ENCODE results near the gene TEX47. TPM values are rescaled to one million over a fixed set of nuclear protein-coding genes. Genes with fewer than 3 reads are reported as not detected.

TEX47 gene
- total RNA-seq, 1 experiment from 2014 or later = not detected

DNA sequence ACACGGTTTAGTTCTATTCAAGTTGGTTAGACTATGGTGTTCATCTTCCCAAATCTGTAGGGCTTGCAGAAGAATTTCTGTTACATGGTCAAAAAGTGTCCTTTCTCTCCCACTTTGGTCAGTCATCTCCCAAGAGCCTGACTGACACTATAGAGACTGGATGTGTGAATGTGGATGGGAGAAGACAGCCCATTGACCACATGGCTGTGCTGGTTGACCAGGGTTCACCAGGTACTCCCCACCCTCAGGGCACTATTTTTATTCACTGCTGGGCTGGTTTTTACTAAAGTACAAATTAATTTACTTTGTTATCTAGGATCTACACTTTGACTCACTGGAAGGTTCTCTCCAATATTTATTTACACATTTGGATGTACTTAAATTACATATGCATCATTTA is 33.8 kb downstream of the TEX47 start:
- ChIA-PET CTCF (no interaction called here), POLR2A (no interaction called here)
- Histone ChIP-seq H3K27ac (ENCODE audit: low read length) (no peak overlapping the region), H3K4me1 (ENCODE audit: control insufficient read depth, insufficient read depth, low read length) (no peaks in the 10 kb centered on the region), H3K36me3 (ENCODE audit: control insufficient read depth, insufficient read depth, low read length) (peaks cover 3% of the 10 kb centered on the region; the same call in 1 of the 2 replicates), H3K4me3 (ENCODE audit: low read depth in 2 of 2, low read length in 2 of 2) (no peak overlapping the region), H3K9me3 (ENCODE audit: control insufficient read depth, insufficient read depth, low read depth, low read length) (no peaks in the 10 kb centered on the region), H3K27me3 (ENCODE audit: control insufficient read depth, insufficient read depth, low read length) (peaks cover 24% of the 10 kb centered on the region)
- BruUV-seq (replicated peaks) = no TSS peak
- DNase-seq (ENCODE audit: low read depth, low spot score) (no peak), ATAC-seq (no peak)
- TF ChIP-seq, protein P1, sequence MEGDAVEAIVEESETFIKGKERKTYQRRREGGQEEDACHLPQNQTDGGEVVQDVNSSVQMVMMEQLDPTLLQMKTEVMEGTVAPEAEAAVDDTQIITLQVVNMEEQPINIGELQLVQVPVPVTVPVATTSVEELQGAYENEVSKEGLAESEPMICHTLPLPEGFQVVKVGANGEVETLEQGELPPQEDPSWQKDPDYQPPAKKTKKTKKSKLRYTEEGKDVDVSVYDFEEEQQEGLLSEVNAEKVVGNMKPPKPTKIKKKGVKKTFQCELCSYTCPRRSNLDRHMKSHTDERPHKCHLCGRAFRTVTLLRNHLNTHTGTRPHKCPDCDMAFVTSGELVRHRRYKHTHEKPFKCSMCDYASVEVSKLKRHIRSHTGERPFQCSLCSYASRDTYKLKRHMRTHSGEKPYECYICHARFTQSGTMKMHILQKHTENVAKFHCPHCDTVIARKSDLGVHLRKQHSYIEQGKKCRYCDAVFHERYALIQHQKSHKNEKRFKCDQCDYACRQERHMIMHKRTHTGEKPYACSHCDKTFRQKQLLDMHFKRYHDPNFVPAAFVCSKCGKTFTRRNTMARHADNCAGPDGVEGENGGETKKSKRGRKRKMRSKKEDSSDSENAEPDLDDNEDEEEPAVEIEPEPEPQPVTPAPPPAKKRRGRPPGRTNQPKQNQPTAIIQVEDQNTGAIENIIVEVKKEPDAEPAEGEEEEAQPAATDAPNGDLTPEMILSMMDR (IDR thresholded peaks at IDR 0.05) = no peak
- TF ChIP-seq SIN3A (IDR thresholded peaks at IDR 0.05; ENCODE audit: borderline replicate concordance, insufficient read depth, low read depth, low read length) (no peak), TCF7L2 (IDR thresholded peaks at IDR 0.05; ENCODE audit: low read depth, low read length) (no peak), POLR2AphosphoS5 (IDR thresholded peaks at IDR 0.05; ENCODE audit: low read depth, low read length) (no peak)
- TF ChIP-seq, protein P2, sequence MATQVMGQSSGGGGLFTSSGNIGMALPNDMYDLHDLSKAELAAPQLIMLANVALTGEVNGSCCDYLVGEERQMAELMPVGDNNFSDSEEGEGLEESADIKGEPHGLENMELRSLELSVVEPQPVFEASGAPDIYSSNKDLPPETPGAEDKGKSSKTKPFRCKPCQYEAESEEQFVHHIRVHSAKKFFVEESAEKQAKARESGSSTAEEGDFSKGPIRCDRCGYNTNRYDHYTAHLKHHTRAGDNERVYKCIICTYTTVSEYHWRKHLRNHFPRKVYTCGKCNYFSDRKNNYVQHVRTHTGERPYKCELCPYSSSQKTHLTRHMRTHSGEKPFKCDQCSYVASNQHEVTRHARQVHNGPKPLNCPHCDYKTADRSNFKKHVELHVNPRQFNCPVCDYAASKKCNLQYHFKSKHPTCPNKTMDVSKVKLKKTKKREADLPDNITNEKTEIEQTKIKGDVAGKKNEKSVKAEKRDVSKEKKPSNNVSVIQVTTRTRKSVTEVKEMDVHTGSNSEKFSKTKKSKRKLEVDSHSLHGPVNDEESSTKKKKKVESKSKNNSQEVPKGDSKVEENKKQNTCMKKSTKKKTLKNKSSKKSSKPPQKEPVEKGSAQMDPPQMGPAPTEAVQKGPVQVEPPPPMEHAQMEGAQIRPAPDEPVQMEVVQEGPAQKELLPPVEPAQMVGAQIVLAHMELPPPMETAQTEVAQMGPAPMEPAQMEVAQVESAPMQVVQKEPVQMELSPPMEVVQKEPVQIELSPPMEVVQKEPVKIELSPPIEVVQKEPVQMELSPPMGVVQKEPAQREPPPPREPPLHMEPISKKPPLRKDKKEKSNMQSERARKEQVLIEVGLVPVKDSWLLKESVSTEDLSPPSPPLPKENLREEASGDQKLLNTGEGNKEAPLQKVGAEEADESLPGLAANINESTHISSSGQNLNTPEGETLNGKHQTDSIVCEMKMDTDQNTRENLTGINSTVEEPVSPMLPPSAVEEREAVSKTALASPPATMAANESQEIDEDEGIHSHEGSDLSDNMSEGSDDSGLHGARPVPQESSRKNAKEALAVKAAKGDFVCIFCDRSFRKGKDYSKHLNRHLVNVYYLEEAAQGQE (IDR thresholded peaks at IDR 0.05; ENCODE audit: insufficient read depth in 1 of 2, low read depth in 2 of 2, low read length in 1 of 2) = no peak
- in situ Hi-C loops (cut with HindIII; ENCODE audit: low pct_unique_long_range_greater_than_20kb, low sequenced_read_pairs) (no loop called here), intact Hi-C loops (cut with micrococcal nuclease; ENCODE audit: unreplicated experiment) (no loop called here)

DNA sequence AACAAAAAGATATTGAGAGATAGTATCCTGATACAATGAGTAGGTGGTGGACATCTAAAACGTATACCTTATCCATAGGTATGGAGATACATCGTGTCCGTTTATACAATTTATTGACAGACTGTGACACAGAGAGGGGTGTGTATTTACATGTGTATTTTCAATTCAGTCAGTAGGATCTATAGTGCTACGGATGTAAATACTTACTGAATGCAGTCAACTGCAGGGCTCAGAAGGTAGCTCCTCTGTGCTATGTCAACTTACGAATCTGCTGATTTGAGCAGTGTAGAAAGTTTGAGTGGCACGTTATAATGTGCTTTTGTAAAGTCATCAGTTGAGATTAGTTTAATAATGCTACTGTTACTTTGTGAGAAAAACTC is 35.4 kb downstream of the TEX47 start:
- Histone ChIP-seq H3K4me1 (ENCODE audit: control insufficient read depth, insufficient read depth, low read length) (no peaks in the 10 kb centered on the region), H3K27ac (ENCODE audit: low read length) (no peak overlapping the region), H3K36me3 (ENCODE audit: control insufficient read depth, insufficient read depth, low read length) (peaks cover 3% of the 10 kb centered on the region; the same call in 1 of the 2 replicates), H3K27me3 (ENCODE audit: control insufficient read depth, insufficient read depth, low read length) (peaks cover 24% of the 10 kb centered on the region), H3K4me3 (ENCODE audit: low read depth in 2 of 2, low read length in 2 of 2) (peak overlapping the region; percentile 27 to 38), H3K9me3 (ENCODE audit: control insufficient read depth, insufficient read depth, low read depth, low read length) (no peaks in the 10 kb centered on the region)
- no TSS peak for BruUV-seq (replicated peaks)
- DNase-seq (ENCODE audit: low read depth, low spot score) (no peak), ATAC-seq (peak; percentile 60)
- TF ChIP-seq TCF7L2 (IDR thresholded peaks at IDR 0.05; ENCODE audit: low read depth, low read length) (no peak), SIN3A (IDR thresholded peaks at IDR 0.05; ENCODE audit: borderline replicate concordance, insufficient read depth, low read depth, low read length) (no peak), POLR2AphosphoS5 (IDR thresholded peaks at IDR 0.05; ENCODE audit: low read depth, low read length) (no peak)
- TF ChIP-seq, protein P1 (IDR thresholded peaks at IDR 0.05) = no peak
- TF ChIP-seq, protein P2 (IDR thresholded peaks at IDR 0.05; ENCODE audit: insufficient read depth in 1 of 2, low read depth in 2 of 2, low read length in 1 of 2) = no peak
- in situ Hi-C loops (cut with HindIII; ENCODE audit: low pct_unique_long_range_greater_than_20kb, low sequenced_read_pairs) (no loop called here), intact Hi-C loops (cut with micrococcal nuclease; ENCODE audit: unreplicated experiment) (no loop called here)
- POLR2A ChIA-PET = no interaction called here
- CTCF ChIA-PET = no interaction called here
